PFSK-1 (cell line): ENCODE data around the gene ATP8B1.

Experiments
- POLR2AphosphoS5 ChIP-seq: IDR thresholded peaks from 2 replicates; pipeline ENCODE4 v1.6.1; 2012; ENCODE audit warnings: low read depth, mild to moderate bottlenecking, control low read depth, low read length, moderate library complexity
- REST ChIP-seq, 2 experiments: IDR thresholded peaks; 2 replicates each; pipeline versions ENCODE4 v1.6.1 to v1.8.0; 2011 to 2012; ENCODE audit warnings: low read depth in 2 of 2, low read length in 2 of 2, control low read depth in 1 of 2, inconsistent platforms in 1 of 2, mild to moderate bottlenecking in 1 of 2, moderate library complexity in 1 of 2; ENCODE audit not compliant: insufficient read depth in 1 of 2
- SIN3A ChIP-seq: IDR thresholded peaks from 2 replicates; pipeline ENCODE4 v1.6.1; 2012; ENCODE audit warnings: mild to moderate bottlenecking, low read length, moderate library complexity, borderline replicate concordance; ENCODE audit not compliant: insufficient read depth
- TAF1 ChIP-seq: IDR thresholded peaks from 2 replicates; pipeline ENCODE4 v1.6.1; 2012; ENCODE audit warnings: low read length, control low read depth, borderline replicate concordance; ENCODE audit not compliant: insufficient read depth

- TF ChIP-seq REST (IDR thresholded peaks at IDR 0.05; ENCODE audit: insufficient read depth in 1 of 2, low read depth in 2 of 2, low read length in 2 of 2) (no peak), POLR2AphosphoS5 (no peak), TAF1 (no peak), SIN3A (no peak; the same call in 1 of the 2 replicates)
Measured at GRCh38 chr18:57737400-57738060, 65.6 kb downstream of the ATP8B1 start.
